B cell (primary cell): ENCODE data around the gene ZNF850. TPM values are rescaled to one million over a fixed set of nuclear protein-coding genes. Genes with fewer than 3 reads are reported as not detected.
"Not testable (repeated sequence)": the region's sequence is repeated elsewhere in the genome, so short reads cannot be mapped to it uniquely, and the experiment has no call there.

Experiments
- ATAC-seq: fragments of 200-7000 bp; cut with Tn5 transposase; one replicate; pipeline ENCODE4 v1.10.0; 2021; ENCODE audit warnings: low read depth, mild to moderate bottlenecking, moderate number of reproducible peaks, moderate library complexity
- CTCF ChIA-PET: fragments of 350-600 bp; sonication (Branson Sonifier 250); formaldehyde crosslinking; loops from one replicate; lab custom pipeline; 2021; ENCODE audit warnings: antibody characterized with exemption, inconsistent platforms; lab: Charles Lee
- POLR2A ChIA-PET: fragments of 350-600 bp; sonication (Branson Sonifier 250); formaldehyde crosslinking; loops from one replicate; lab custom pipeline; 2021; ENCODE audit warnings: antibody characterized with exemption; lab: Charles Lee
- DNase-seq: peaks from one replicate; pipeline ENCODE4 v3.0.0; 2013
- H2AFZ ChIP-seq: 2 replicates; pipeline ENCODE4 v1.6.1; 2012; ENCODE audit warnings: mild to moderate bottlenecking, low read depth, low read length; ENCODE audit not compliant: insufficient read depth, poor library complexity, severe bottlenecking
- H3K27ac ChIP-seq, 2 donors: 1 replicate in 1 of 2; 2 replicates in 1 of 2; pipeline ENCODE4 v1.5.1; 2012 to 2013; ENCODE audit warnings: low read length in 2 of 2, mild to moderate bottlenecking in 2 of 2, moderate library complexity in 1 of 2
- H3K27me3 ChIP-seq, 4 experiments: fragments of 200-600 bp in 1 of 4; sonication (generic) in 1 of 4; replicated peaks in 1 of 4; 1 replicate in 2 of 4; 2 replicates in 2 of 4; pipeline versions ENCODE4 v1.6.1 to v1.7.0; 2013 to 2016; ENCODE audit warnings: low read length in 3 of 4, mild to moderate bottlenecking in 2 of 4, mixed read lengths in 1 of 4, moderate library complexity in 1 of 4; ENCODE audit not compliant: insufficient read depth in 4 of 4, control insufficient read depth in 3 of 4; ENCODE audit errors: control extremely low read depth in 1 of 4
- H3K36me3 ChIP-seq, 2 experiments: replicated peaks in 1 of 2; 1 replicate in 1 of 2; 2 replicates in 1 of 2; pipeline versions ENCODE4 v1.6.1 to v1.7.1; 2013; ENCODE audit warnings: low read length in 1 of 2; ENCODE audit not compliant: insufficient read depth in 2 of 2, control insufficient read depth in 1 of 2; ENCODE audit errors: control extremely low read depth in 1 of 2, extremely low read depth in 1 of 2
- H3K4me1 ChIP-seq, 2 donors: fragments of 200-600 bp in 1 of 2; sonication (generic) in 1 of 2; 1 replicate in 1 of 2; 2 replicates in 1 of 2; pipeline versions ENCODE4 v1.5.1 to v1.6.1; 2013 to 2017; ENCODE audit warnings: low read length in 2 of 2; ENCODE audit not compliant: control insufficient read depth in 2 of 2, insufficient read depth in 2 of 2
- H3K4me2 ChIP-seq: replicated peaks from 2 replicates; pipeline ENCODE3; 2012; ENCODE audit warnings: mild to moderate bottlenecking, low read depth, low read length; ENCODE audit not compliant: poor library complexity, severe bottlenecking
- H3K4me3 ChIP-seq, 5 experiments: fragments of 200-600 bp in 1 of 5; sonication (generic) in 1 of 5; 1 replicate in 3 of 5; 2 replicates in 2 of 5; pipeline versions ENCODE4 v1.5.1 to v1.7.0; 2011 to 2016; ENCODE audit warnings: low read length in 4 of 5, mild to moderate bottlenecking in 4 of 5, low read depth in 2 of 5, control low read depth in 1 of 5, moderate library complexity in 1 of 5; ENCODE audit not compliant: insufficient read depth in 1 of 5; ENCODE audit errors: control extremely low read depth in 1 of 5, extremely low read depth in 1 of 5
- H3K79me2 ChIP-seq: fragments of 200-600 bp; sonication (generic); one replicate; pipeline ENCODE4 v1.6.0; 2016; ENCODE audit warnings: low read length; ENCODE audit not compliant: control insufficient read depth, insufficient read depth
- H3K9ac ChIP-seq: fragments of 200-600 bp; sonication (generic); 2 replicates; pipeline ENCODE4 v1.6.1; 2017; ENCODE audit warnings: mild to moderate bottlenecking, low read length, moderate library complexity
- H3K9me3 ChIP-seq, 3 donors: one replicate each; pipeline versions ENCODE4 v1.6.1 to v1.7.1; 2013; ENCODE audit warnings: low read length in 2 of 3; ENCODE audit not compliant: control insufficient read depth in 2 of 3, insufficient read depth in 1 of 3; ENCODE audit errors: control extremely low read depth in 1 of 3
- H4K20me1 ChIP-seq: 2 replicates; pipeline ENCODE4 v1.6.0; 2012; ENCODE audit warnings: mild to moderate bottlenecking, low read length; ENCODE audit not compliant: insufficient read depth, control insufficient read depth, poor library complexity, severe bottlenecking
- H3K27ac Mint-ChIP-seq: one replicate; pipeline ENCODE4 v1.8.0; 2021; ENCODE audit warnings: mixed read lengths
- H3K27me3 Mint-ChIP-seq: one replicate; pipeline ENCODE4 v1.8.0; 2021; ENCODE audit warnings: mixed read lengths
- H3K4me1 Mint-ChIP-seq: one replicate; pipeline ENCODE4 v1.8.0; 2021; ENCODE audit warnings: mixed read lengths
- H3K4me3 Mint-ChIP-seq: one replicate; pipeline ENCODE4 v1.8.0; 2021; ENCODE audit warnings: mixed read lengths
- H3K9me3 Mint-ChIP-seq: one replicate; pipeline ENCODE4 v1.8.0; 2022; ENCODE audit warnings: mixed read lengths; ENCODE audit not compliant: insufficient read depth
- CTCF ChIP-seq: fragments of 200-600 bp; IDR thresholded peaks from one replicate; pipeline ENCODE4 v1.8.0; 2022; ENCODE audit warnings: antibody characterized with exemption, mild to moderate bottlenecking
- EZH2 ChIP-seq: IDR thresholded peaks from 2 replicates; pipeline ENCODE4 v1.6.1; 2012; ENCODE audit warnings: borderline replicate concordance, low read depth, mild to moderate bottlenecking, moderate library complexity, low read length; ENCODE audit not compliant: insufficient read depth, poor library complexity, severe bottlenecking
- WGBS: methylation state at CpG from one replicate; pipeline ENCODE4 v1.1.5; 2013; ENCODE audit warnings: missing lambda C conversion rate; ENCODE audit not compliant: insufficient coverage; 5-methylcytosine and 5-hydroxymethylcytosine counted together
- intact Hi-C: fragments of 100-400 bp; cut with micrococcal nuclease; formaldehyde crosslinking; loops from one replicate; pipeline ENCODE4 v1.10.0; 2022
- polyA plus RNA-seq: library from polyadenylated mRNA; depleted of rRNA; stranded (reverse); fragments of >200 nt; gene quantifications from 2 replicates; pipeline ENCODE4 v1.2.3, GENCODE V29; 2012
- total RNA-seq, 2 donors: library from RNA; stranded (reverse); fragments of 120-200 nt in 1 of 2; gene quantifications; 1 replicate in 1 of 2; 2 replicates in 1 of 2; pipeline versions ENCODE4 v1.2.3 to v1.2.4, GENCODE V29; 2013 to 2022

ZNF850 gene
- total and polyA plus RNA-seq, 2 donors (not counting 1 experiment from before 2014, with no cell fraction given), result 2.0 to 6.0 TPM

GRCh38 chr19:36791420-36792141 is 19.0 kb upstream of the ZNF850 start:
- H3K4me1 Mint-ChIP-seq, H4K20me1 ChIP-seq, H3K27me3 Mint-ChIP-seq, H3K27me3 ChIP-seq, H3K27ac Mint-ChIP-seq, H3K79me2 ChIP-seq, CTCF ChIA-PET, intact Hi-C loops, H3K36me3 ChIP-seq, H3K9ac ChIP-seq, H3K4me1 ChIP-seq, H3K27ac ChIP-seq: not testable (repeated sequence)
- peak overlapping the region in 3 of 5 experiments; percentile 14 to 18 (median 18) for H3K4me3 ChIP-seq
- ATAC-seq (peak; percentile 83), DNase-seq (peak; percentile 27)
- peaks cover 3 to 72% (median 27%) of the 10 kb centered on the region in 3 donors for H3K9me3 ChIP-seq
- Mint-ChIP-seq H3K9me3 (peaks cover 21% of the 10 kb centered on the region), H3K4me3 (peak overlapping the region; percentile 49)
- WGBS, result 20% methylated on average over 24 of the region's 34 CpGs
- H3K4me2 ChIP-seq, result peak overlapping the region; percentile 40
- peak overlapping the region; percentile 66 for H2AFZ ChIP-seq
- POLR2A ChIA-PET, result interaction anchor here (0.6 kb wide), 1 partner anchor 190 kb away, joined by 7 read pairs; no protein-coding TSS in a partner anchor

- intact Hi-C loops, result loop anchor here (10.0 kb wide), 1 partner anchor 999 kb away; the partner anchor contains the start of gene ZNF573
- H3K79me2 ChIP-seq, result no peaks in the 10 kb centered on the region
- H3K4me3 ChIP-seq, result peak overlapping the region in 1 of 5 experiments; percentile 28
- POLR2A ChIA-PET, result no interaction called here
- no peaks in the 10 kb centered on the region for H3K36me3 ChIP-seq
- H3K4me1 ChIP-seq, result peaks cover 15 to 20% of the 10 kb centered on the region in 2 donors
- Mint-ChIP-seq H3K4me3 (no peak overlapping the region), H3K9me3 (peaks cover 11% of the 10 kb centered on the region), H3K4me1 (peaks cover 25% of the 10 kb centered on the region), H3K27ac (no peak overlapping the region), H3K27me3 (no peaks in the 10 kb centered on the region)
- ATAC-seq, result no peak
- WGBS, result 78% methylated on average over 33 of the region's 38 CpGs
- no peak for DNase-seq
- no peak overlapping the region for H2AFZ ChIP-seq
- no peak for TF ChIP-seq CTCF
- no peak for TF ChIP-seq EZH2
- H3K27me3 ChIP-seq, result no peaks in the 10 kb centered on the region
- peak overlapping the region; percentile 34 for H3K9ac ChIP-seq
- CTCF ChIA-PET, result no interaction called here
- peaks cover 1 to 60% (median 12%) of the 10 kb centered on the region in 3 donors for H3K9me3 ChIP-seq
- no peaks in the 10 kb centered on the region for H4K20me1 ChIP-seq
- H3K27ac ChIP-seq, result no peak overlapping the region
- no peak overlapping the region for H3K4me2 ChIP-seq
Measured at GRCh38 chr19:36775768-36776167, 3.2 kb upstream of the ZNF850 start.
